Mucosa of gallbladder (tissue), 1 donor: ENCODE measurements around the gene LMNTD2. TPM values are rescaled to one million over a fixed set of nuclear protein-coding genes. Genes with fewer than 3 reads are reported as not detected.
"Not testable (repeated sequence)": the region's sequence is repeated elsewhere in the genome, so short reads cannot be mapped to it uniquely, and the experiment has no call there.

ENCODE experiments used
- DNase-seq: peaks from one replicate; pipeline ENCODE4 v3.0.0-alpha.2; 2020; ENCODE audit warnings: low spot score
- total RNA-seq: library from RNA; stranded (reverse); gene quantifications from one replicate; pipeline ENCODE4 v1.2.1, GENCODE V29; 2021
- donor health status: DM: no; HTN: no; CAD: no.

Gene LMNTD2
- total RNA-seq, 1 donor from 2014 or later = 7.5 TPM

- DNase-seq = no peak
Observed at GRCh38 chr11:533586-534395, 26.7 kb downstream of the LMNTD2 start.

DNA sequence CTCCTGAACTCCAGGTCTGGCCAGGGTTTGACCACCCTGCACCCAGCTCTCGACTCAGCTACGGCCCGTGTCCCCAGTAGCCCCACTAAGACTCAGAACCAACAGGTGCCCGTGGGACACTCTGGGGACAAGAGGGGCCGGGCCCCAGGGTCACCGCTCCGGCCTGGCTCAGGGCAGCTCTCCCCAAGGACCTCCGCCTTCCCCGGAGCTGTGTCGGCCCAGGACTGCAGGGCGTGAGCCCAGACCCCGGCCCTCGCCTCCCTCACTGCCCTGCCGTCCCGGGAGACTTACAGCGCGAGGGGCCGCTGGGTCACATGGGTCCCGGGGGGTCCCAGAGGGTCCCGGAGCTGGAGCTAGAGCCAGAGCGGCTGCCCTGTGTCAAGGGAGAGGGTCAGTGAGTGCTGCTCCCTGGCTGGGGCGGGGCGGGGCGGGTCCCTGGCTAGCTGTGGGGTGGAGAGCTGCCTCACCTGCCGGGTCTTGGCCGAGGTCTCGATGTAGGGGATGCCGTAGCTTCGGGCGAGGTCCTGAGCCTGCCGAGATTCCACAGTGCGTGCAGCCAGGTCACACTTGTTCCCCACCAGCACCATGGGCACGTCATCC lies 27.5 kb downstream of the LMNTD2 start:
- DNase-seq = no peak

DNA sequence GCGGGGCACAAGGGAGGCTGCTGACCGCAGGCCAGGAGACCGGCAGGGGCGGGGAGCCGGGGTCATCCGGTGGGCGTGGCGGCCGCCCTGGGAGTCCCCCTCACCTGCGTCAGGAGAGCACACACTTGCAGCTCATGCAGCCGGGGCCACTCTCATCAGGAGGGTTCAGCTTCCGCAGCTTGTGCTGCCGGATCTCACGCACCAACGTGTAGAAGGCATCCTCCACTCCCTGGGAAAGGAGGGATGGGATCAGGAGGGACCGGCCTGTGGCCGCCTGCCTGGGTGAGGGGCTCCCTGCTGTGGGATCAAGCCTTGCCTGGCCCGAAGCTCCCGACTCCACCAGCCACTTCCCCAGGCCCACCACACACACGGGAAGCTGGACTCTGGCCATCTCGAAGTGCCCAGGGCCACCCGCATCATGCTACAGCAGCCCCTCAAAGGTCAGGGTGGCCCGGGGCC lies 28.0 kb downstream of the LMNTD2 start:
- no peak for DNase-seq

DNA sequence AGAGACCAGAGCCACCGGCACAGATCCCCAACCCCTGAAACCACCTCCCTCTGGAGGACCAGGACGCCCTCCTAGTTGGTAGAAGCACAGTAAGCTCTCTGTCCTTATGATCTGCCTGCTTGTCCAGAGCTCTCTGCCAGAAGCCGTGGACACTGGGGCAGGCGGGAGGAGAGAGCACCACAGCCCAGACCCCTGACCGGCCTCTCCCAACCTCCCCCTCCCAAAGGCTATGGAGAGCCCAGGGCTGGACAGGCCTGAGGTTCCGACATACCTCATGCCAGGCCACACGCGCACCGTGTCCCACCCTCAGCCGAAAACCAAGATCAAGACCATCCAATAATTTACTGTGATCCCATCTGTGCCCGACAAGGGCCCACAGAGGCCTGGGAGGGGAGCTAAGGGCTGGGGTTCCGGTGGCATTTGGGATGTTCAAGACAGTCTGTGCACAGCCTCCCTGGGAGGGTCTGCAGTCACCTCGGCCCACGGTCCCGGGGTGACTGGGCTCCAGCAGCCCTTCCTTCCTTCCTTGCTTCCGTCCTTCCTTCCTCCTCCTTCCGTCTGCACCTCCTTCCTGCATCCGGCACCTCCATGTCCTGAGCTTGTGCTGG lies 28.5 kb downstream of the LMNTD2 start:
- DNase-seq = no peak

DNA sequence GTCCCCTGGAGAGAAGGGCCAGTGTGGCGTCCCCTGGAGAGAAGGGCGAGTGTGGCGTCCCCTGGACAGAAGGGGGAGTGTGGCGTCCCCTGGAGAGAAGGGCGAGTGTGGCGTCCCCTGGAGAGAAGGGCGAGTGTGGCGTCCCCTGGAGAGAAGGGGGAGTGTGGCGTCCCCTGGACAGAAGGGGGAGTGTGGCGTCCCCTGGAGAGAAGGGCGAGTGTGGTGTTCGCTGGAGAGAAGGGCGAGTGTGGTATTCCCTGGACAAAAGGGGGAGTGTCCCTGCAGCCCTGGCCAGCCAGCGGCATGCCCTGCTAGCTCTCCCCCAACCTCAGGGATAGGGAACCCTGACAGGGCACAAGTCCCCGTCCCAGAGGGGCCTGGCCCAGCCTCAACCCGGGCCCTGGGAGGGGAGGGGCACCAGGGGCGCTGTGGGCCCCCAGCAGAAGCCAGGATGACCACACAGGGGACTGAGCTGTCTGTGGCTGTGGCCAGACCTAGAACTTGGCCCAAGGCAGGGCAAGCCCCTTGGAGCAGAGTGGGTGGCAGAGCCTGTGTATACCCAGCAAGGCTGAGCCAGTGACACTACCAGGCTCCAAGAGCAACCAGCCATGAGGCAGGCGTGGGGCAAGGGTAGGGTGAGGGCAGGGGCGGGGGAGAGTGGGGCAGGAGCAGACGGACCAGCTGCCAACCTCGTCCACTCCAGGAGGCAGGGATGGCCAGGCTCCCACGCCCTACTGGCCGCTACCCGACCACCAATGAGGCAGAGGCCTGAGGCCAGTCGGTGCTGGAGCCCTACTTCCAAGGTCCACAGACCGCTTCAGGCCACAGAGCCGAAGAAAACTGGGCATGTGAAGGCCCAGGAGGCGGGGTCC lies 29.3 kb downstream of the LMNTD2 start:
- DNase-seq = no peak

DNA sequence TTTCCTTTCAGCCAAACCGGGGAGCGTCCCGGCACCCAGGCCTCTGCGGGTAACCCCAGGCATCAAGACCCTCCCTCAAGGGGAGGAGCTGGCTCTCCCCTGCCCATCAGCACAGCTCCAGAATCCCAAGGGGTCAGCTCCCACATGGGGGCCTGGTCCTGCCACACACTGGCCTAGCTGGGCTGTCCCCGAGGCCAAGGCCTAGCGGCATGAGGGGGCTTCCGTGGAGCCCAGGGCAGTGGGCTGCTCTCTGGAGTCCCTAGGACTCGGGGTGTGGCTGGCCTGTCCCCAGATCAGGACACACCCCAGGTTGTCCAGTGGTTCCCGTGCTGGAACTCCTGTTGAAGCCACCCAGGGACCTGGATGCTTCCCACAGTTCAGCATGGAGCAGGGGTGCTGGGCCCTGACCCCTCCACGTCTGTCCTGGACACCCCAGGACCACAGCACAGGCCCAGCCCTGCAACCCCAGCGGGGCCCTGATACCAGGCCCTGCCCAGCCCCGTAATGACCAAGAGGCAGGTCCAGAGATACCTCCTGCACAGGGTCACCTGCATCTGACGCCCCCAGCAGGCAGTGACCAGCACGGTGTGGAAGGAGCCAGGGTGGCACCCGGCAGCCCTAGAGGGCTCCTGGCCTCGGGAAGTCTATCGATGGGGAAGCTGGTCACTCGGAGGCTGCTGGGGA lies 30.7 kb downstream of the LMNTD2 start:
- no peak for DNase-seq

DNA sequence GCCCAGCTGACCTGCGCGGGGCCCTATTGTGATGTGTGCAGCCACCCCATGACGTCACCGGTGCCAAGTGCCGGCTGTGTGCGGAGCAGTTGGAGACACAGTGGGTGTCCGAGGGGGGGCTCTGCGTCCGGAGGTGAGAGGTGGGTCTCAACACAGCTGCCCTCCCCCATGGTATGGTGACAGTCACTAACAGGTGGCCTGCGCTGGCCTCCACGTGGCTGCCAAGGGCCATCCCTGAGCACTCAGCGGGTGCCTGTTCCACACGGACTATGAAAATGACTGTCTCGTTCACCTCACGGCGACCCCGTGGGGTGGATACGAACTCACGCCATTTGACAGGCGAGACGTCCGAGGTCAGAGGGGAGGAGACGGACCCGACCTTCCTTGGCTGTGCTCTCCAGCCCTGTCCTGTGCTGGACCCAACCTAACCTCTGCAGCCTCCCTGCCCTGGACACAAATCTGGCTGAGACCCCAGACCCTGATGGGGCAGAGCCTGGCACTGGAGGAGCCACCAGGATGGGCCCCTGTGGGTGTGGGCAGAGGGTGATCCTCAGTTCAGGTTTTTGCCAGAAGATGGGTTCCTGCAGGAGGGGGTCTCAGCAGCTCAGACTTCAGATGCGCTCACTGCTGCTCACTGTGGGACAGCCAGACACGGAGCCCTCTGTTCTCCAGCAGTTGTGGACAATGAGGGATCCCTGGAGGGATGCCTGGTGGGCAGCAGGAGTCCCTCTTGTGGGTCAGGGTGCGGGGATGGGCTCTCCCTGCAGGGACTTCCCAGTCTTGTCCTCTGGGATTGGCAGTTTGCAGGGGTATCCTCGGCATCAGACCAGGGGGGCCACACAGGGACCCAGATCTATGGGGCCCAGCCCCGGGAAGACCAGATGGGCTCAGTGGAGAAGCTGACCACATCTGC lies 31.5 kb downstream of the LMNTD2 start:
- no peak for DNase-seq

DNA sequence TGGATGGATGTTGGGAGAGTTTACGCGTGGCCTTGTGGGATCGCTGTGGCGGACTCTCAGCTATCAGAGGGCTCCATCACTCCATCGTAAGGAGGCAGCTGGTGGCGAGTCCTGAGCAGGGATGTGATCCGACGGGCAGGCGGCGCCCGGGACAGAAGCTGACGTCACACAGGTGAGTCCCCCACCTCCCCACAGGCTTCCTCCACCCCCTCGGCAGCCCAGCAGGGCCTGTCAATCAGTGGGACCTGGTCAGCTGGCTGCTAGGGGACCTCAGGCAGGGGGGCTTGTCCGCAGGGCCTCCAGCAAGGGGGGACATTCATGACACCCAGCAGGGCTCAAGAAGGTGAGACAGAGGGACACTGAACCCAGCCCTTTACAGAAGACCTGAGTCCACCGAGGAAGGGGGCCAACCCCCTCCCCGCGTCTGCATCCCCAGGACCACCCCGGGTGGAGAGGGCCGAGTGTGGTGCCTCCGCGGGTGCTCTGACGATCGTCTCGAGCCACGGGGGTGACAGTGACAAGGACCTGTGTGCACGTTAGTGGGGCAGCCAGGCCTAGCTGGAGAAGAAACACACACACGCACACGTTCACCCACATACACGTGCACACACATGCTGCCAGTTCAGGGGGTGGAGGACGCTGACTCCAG lies 32.2 kb downstream of the LMNTD2 start:
- no peak for DNase-seq

GRCh38 chr11:526192-526591 lies 34.3 kb downstream of the LMNTD2 start:
- DNase-seq = no peak

- no peak for DNase-seq
Observed at GRCh38 chr11:521177-521688, 39.3 kb downstream of the LMNTD2 start.

DNA sequence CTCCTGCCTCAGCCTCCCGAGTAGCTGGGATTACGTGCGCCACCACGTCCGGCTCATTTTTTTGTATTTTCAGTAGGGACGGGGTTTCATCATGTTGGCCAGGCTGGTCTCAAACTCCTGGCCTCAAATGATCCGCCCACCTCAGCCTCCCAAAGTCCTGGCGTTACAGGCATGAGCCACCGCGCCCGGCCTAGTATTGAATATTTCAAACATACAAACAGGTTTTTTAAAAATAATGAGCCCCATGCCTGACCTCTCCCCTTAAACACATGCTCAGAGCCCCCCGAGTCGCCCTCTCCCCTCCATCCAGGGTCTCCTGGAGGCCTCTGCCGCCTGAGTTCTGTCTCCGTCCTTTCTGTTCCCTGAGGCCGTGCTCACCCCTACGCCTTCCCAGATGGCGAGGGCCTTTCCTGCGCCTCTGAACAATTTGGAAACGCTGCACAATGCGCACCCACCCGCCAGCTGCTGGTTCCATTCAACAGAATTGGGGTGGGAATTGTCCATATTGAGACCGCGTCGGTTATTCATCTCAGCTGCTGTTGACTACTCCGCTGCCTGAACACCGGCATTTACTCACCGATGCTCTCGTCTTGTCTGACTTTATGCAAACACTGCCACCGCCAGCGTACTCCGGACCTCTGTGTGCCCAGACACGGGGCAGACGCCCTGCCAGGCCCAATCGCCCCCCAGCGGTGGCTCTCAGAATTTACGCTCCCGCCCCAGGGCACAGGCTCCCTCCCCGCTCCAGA lies 39.9 kb downstream of the LMNTD2 start:
- no peak for DNase-seq

DNA sequence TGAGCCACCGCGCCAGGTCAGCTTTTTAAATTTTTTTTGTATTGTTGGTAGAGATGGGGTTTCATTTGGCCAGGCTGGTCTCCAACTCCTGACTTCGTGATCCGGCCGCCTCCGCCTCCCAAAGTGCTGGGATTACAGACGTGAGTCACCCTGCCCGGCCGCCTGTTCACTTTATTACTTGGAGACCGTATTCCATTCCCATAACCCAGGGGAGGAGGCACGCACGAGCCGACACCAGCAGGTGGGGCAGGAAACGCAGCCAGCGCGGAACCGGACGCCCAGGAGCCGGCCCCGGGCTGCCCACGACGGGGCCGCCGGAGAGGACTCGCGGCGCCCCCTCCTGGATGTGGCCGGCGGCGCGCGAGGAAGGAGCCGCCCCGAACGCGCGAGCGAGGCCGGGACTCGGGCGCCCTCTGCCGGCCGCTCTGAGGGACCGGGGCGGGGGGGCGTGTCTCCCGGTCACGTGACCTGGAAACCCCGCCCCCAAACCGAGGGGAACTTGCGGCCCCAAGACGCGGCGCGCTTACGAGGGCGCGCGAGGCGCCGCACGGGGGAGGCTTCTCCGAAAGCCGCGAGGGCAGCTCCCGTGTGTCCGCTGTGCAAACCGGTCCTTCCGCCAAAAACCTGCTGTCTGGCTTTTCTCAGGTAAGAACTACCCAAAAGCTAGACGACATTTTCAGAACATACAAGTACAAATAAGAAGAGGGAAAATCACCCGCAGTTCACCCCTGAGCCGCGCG lies 41.9 kb downstream of the LMNTD2 start:
- DNase-seq = peak; percentile 83

- not testable (repeated sequence) for DNase-seq
Observed at GRCh38 chr11:516918-517685, 43.4 kb downstream of the LMNTD2 start.

DNA sequence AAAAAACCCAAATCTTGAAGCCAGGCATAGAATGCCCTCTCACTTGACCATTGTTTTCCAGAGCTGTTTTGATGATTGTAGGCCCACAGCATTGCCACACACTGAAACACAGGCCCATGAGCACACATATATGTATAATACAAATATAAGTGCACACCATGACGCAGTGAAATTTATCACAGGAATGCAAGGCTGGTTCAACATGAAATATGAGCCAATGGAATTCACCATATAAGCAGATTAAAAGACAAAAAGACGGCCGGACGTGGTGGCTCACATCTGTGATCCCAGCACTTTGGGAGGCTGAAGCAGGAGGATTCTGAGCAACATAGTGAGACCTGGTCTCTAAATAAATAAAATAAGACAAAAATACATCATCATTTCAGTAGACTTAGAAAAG lies 44.1 kb downstream of the LMNTD2 start:
- no peak for DNase-seq

GRCh38 chr11:515131-515530 lies 45.4 kb downstream of the LMNTD2 start:
- no peak for DNase-seq

- DNase-seq = no peak
Observed at GRCh38 chr11:514606-515005, 45.9 kb downstream of the LMNTD2 start.
